ENCODE data around the gene RPS15. TPM values are rescaled to one million over a fixed set of nuclear protein-coding genes. Genes with fewer than 3 reads are reported as not detected.

The RPS15 gene
- polyA plus RNA-seq, 1 of the 3 experiments (the other 2 are of a cell fraction): 3,749 TPM

DNA sequence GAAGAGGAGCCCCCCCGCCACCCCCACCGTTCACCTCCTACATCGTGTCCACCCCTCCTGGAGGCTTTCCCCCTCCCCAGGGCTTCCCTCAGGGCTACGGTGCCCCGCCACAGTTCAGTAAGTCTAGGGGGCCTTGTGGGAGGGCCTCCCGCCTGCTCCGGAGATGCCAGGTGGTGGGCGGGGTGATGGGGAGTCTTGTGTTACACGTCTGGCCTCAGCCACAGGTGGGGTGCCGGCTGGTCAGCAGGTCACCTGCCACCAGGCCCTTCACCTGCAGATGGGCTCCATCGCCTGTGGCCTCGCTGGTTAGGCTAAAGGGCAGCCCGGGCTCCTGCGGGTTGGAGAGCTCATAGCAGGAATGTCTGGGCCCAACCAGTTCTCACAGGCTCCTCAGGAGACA lies 8.0 kb upstream of the RPS15 start:
- no peak overlapping the region for H2AFZ ChIP-seq (ENCODE audit: low read depth)
- H3K27ac ChIP-seq (ENCODE audit: low read depth in 2 of 2, low read length in 1 of 2): no peak overlapping the region
- H3K4me1 ChIP-seq (ENCODE audit: control insufficient read depth in 1 of 2, insufficient read depth in 2 of 2, low read depth in 1 of 2, low read length in 1 of 2): no peaks in the 10 kb centered on the region; a peak in 1 of 4 replicates
- no peak overlapping the region for H3K4me3 ChIP-seq (ENCODE audit: low read depth in 2 of 2, low read length in 1 of 2)
- H3K9me3 ChIP-seq: no peaks in the 10 kb centered on the region
- no peak for DNase-seq
- no peaks in the 10 kb centered on the region for H3K27me3 ChIP-seq (ENCODE audit: insufficient read depth)
- 94% methylated on average over 6 of the region's 14 CpGs for WGBS (ENCODE audit: low lambda C conversion rate)
- peaks cover 16% of the 10 kb centered on the region for H3K79me2 ChIP-seq (ENCODE audit: insufficient read depth)
- peaks cover 16% of the 10 kb centered on the region; the same call in 1 of the 2 replicates for H4K20me1 ChIP-seq (ENCODE audit: insufficient read depth)
- POLR2A ChIA-PET: no interaction called here
- H3K36me3 ChIP-seq (replicated peaks in 1 of 2; ENCODE audit: control insufficient read depth in 1 of 2, insufficient read depth in 2 of 2, low read length in 1 of 2): peaks cover 0 to 83% of the 10 kb centered on the region in 2 experiments
- CTCF ChIA-PET: interaction anchor here (0.9 to 1.6 kb wide), 2 partner anchors 15 to 396 kb away, joined by 3 read pairs; no protein-coding TSS in a partner anchor
- peaks cover 4% of the 10 kb centered on the region for H3F3A ChIP-seq (replicated peaks; ENCODE audit: insufficient read depth)
- no peak overlapping the region for H3K4me2 ChIP-seq
- H3K9me2 ChIP-seq: no peaks in the 10 kb centered on the region
- TF ChIP-seq TAF1 (IDR thresholded peaks at IDR 0.05; ENCODE audit: borderline replicate concordance, low read depth, low read length) (no peak), SIN3A (IDR thresholded peaks at IDR 0.05; ENCODE audit: borderline replicate concordance, low read depth, low read length) (no peak), NRF1 (IDR thresholded peaks at IDR 0.05; ENCODE audit: low read depth, low read length) (no peak), TCF12 (IDR thresholded peaks at IDR 0.05) (no peak), YY1 (IDR thresholded peaks at IDR 0.05; ENCODE audit: low read depth) (no peak), RFX5 (IDR thresholded peaks at IDR 0.05; ENCODE audit: low read length) (no peak), EP300 (IDR thresholded peaks at IDR 0.05; ENCODE audit: borderline replicate concordance in 1 of 2, low read depth in 1 of 2, low read length in 1 of 2) (no peak)
- no peak overlapping the region for H3K9ac ChIP-seq

DNA sequence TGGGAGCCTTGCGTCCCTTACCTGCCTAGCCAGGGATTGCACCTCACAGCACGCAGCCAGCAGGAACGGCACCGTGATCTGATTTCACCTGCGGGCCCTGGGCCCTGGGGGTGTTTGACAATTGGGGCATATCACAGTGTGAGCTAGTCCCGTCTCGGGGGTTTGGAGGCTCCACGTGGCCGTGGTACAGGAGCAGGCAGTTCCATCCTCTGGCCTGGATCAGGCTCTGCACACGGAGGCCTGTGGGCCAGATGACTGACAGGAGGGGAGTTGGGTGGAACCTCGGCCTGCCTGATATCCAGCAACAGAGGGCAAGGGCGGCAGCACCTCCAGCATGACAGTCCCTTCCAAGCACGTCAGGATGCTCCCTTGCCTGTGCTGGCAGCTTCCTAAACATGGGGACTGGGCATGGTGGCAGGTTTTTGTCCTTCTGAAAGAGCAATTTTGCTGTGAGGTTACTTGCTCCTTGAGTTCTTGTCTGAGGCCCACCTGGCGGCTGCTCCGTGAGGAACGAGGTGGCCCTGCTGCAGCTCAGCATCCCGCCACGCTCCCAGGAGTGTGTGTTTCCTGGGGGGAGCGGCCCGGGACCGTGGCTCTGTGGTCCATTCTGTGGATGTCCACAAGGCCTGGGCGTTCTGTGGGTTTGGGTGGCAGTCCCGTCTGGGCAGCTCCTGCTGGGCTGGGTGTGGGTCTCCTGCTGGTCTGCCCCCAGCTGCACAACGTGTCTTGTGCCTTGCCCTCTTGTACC lies 6.3 kb upstream of the RPS15 start:
- no peaks in the 10 kb centered on the region for H3K4me1 ChIP-seq (ENCODE audit: control insufficient read depth in 1 of 2, insufficient read depth in 2 of 2, low read depth in 1 of 2, low read length in 1 of 2)
- TF ChIP-seq SMC3 (IDR thresholded peaks at IDR 0.05; ENCODE audit: low read depth, low read length) (no peak), MXI1 (IDR thresholded peaks at IDR 0.05; ENCODE audit: low read depth, low read length) (no peak), FOXJ3 (CRISPR knock-in tag; IDR thresholded peaks at IDR 0.05) (no peak), CHD2 (IDR thresholded peaks at IDR 0.05; ENCODE audit: low read length, partially characterized antibody) (no peak), FOSL2 (IDR thresholded peaks at IDR 0.05; ENCODE audit: borderline replicate concordance, low read depth) (no peak), ELF1 (IDR thresholded peaks at IDR 0.05) (no peak), CTCF (IDR thresholded peaks at IDR 0.05) (no peak), GABPA (IDR thresholded peaks at IDR 0.05; ENCODE audit: low read depth) (no peak), RXRA (IDR thresholded peaks at IDR 0.05; ENCODE audit: borderline replicate concordance, low read depth) (no peak), JUND (IDR thresholded peaks at IDR 0.05) (no peak), SIN3A (IDR thresholded peaks at IDR 0.05; ENCODE audit: borderline replicate concordance, low read depth, low read length) (no peak), TCF12 (IDR thresholded peaks at IDR 0.05) (no peak), TAF1 (IDR thresholded peaks at IDR 0.05; ENCODE audit: borderline replicate concordance, low read depth, low read length) (no peak), GATA2 (CRISPR knock-in tag; IDR thresholded peaks at IDR 0.05) (no peak)
- TF ChIP-seq, protein P1, sequence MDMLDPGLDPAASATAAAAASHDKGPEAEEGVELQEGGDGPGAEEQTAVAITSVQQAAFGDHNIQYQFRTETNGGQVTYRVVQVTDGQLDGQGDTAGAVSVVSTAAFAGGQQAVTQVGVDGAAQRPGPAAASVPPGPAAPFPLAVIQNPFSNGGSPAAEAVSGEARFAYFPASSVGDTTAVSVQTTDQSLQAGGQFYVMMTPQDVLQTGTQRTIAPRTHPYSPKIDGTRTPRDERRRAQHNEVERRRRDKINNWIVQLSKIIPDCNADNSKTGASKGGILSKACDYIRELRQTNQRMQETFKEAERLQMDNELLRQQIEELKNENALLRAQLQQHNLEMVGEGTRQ (IDR thresholded peaks at IDR 0.05; ENCODE audit: borderline replicate concordance, low read depth, low read length): no peak
- TF ChIP-seq, protein P2, sequence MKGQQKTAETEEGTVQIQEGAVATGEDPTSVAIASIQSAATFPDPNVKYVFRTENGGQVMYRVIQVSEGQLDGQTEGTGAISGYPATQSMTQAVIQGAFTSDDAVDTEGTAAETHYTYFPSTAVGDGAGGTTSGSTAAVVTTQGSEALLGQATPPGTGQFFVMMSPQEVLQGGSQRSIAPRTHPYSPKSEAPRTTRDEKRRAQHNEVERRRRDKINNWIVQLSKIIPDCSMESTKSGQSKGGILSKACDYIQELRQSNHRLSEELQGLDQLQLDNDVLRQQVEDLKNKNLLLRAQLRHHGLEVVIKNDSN (IDR thresholded peaks at IDR 0.05; ENCODE audit: borderline replicate concordance, low read depth): no peak
- no peak for DNase-seq
- H3K27ac ChIP-seq (ENCODE audit: low read depth in 2 of 2, low read length in 1 of 2): no peak overlapping the region
- ChIA-PET POLR2A (no interaction called here), CTCF (interaction anchor here (1.0 to 1.6 kb wide), 3 partner anchors 13 to 19 kb away, joined by 3 to 4 read pairs (median 3); no protein-coding TSS in a partner anchor)
- WGBS (ENCODE audit: low lambda C conversion rate): 100% methylated on average over 10 of the region's 24 CpGs
- H3K79me2 ChIP-seq (ENCODE audit: insufficient read depth): peaks cover 2% of the 10 kb centered on the region; the same call in 1 of the 2 replicates
- H2AFZ ChIP-seq (ENCODE audit: low read depth): no peak overlapping the region
- H3K4me3 ChIP-seq (ENCODE audit: low read depth in 2 of 2, low read length in 1 of 2): no peak overlapping the region
- H3K9me3 ChIP-seq: no peaks in the 10 kb centered on the region
- H3F3A ChIP-seq (replicated peaks; ENCODE audit: insufficient read depth): peaks cover 8% of the 10 kb centered on the region
- H3K36me3 ChIP-seq (replicated peaks in 1 of 2; ENCODE audit: control insufficient read depth in 1 of 2, insufficient read depth in 2 of 2, low read length in 1 of 2): peaks cover 0 to 71% of the 10 kb centered on the region in 2 experiments
- H3K9ac ChIP-seq: no peak overlapping the region
- no peak overlapping the region for H3K4me2 ChIP-seq
- H3K27me3 ChIP-seq (ENCODE audit: insufficient read depth): no peaks in the 10 kb centered on the region
- H3K9me2 ChIP-seq: no peaks in the 10 kb centered on the region
- 0 out of 2 replicates have a peak, but pooled peaks cover 3% of the 10 kb centered on the region for H4K20me1 ChIP-seq (ENCODE audit: insufficient read depth)

All from SK-N-SH (cell line).